MCF 10A (cell line): ENCODE data around the gene PTTG2. TPM values are rescaled to one million over a fixed set of nuclear protein-coding genes. Genes with fewer than 3 reads are reported as not detected.

Experiments used
- BruUV-seq: library from RNA; stranded (reverse); fragments of 400-500 nt; replicated peaks from 2 replicates; lab custom pipeline; 2021; lab: Mats Ljungman, UMichigan
- CTCF ChIA-PET: fragments of 300-600 bp; sonication (Branson Sonifier 250); formaldehyde crosslinking; extraction: SDS; loops from one replicate; lab custom pipeline; 2021; ENCODE audit warnings: antibody characterized with exemption, inconsistent platforms; lab: Yijun Ruan, JAX
- POLR2A ChIA-PET: fragments of 300-600, 350-650 bp; sonication (Branson Sonifier 250); formaldehyde crosslinking; extraction: SDS; loops from one replicate; lab custom pipeline; 2020; ENCODE audit warnings: antibody characterized with exemption, inconsistent platforms; lab: Yijun Ruan, JAX
- DNase-seq: peaks from one replicate; pipeline ENCODE4 v3.0.0-alpha.2; 2018; ENCODE audit not compliant: unreplicated experiment
- H3K27ac Mint-ChIP-seq: one replicate; pipeline ENCODE4 v1.8.0; 2022; ENCODE audit warnings: mild to moderate bottlenecking, low read depth, mixed read lengths; ENCODE audit not compliant: unreplicated experiment
- H3K27me3 Mint-ChIP-seq: one replicate; pipeline ENCODE4 v1.8.0; 2022; ENCODE audit warnings: mixed read lengths; ENCODE audit not compliant: insufficient read depth, unreplicated experiment
- H3K36me3 Mint-ChIP-seq: one replicate; pipeline ENCODE4 v1.8.0; 2022; ENCODE audit warnings: mild to moderate bottlenecking, moderate library complexity, mixed read lengths; ENCODE audit not compliant: insufficient read depth, unreplicated experiment
- H3K4me1 Mint-ChIP-seq: one replicate; pipeline ENCODE4 v1.8.0; 2022; ENCODE audit warnings: mixed read lengths; ENCODE audit not compliant: insufficient read depth, unreplicated experiment
- H3K4me3 Mint-ChIP-seq: one replicate; pipeline ENCODE4 v1.8.0; 2022; ENCODE audit warnings: mild to moderate bottlenecking, moderate library complexity, mixed read lengths; ENCODE audit not compliant: unreplicated experiment
- H3K9me3 Mint-ChIP-seq: one replicate; pipeline ENCODE4 v1.8.0; 2022; ENCODE audit warnings: mixed read lengths; ENCODE audit not compliant: unreplicated experiment
- CTCF ChIP-seq: fragments of 200-600 bp; IDR thresholded peaks from one replicate; pipeline ENCODE4 v1.8.0; 2022; ENCODE audit warnings: antibody characterized with exemption, mild to moderate bottlenecking; ENCODE audit not compliant: unreplicated experiment
- intact Hi-C: fragments of 100-400 bp; cut with micrococcal nuclease; formaldehyde crosslinking; loops from 2 replicates; pipeline ENCODE4 v1.14.1; 2022
- total RNA-seq: library from RNA; stranded (reverse); gene quantifications from 2 replicates; pipeline ENCODE4 v1.2.3, GENCODE V29; 2022

PTTG2 gene
- total RNA-seq, 1 experiment from 2014 or later, result not detected

DNA sequence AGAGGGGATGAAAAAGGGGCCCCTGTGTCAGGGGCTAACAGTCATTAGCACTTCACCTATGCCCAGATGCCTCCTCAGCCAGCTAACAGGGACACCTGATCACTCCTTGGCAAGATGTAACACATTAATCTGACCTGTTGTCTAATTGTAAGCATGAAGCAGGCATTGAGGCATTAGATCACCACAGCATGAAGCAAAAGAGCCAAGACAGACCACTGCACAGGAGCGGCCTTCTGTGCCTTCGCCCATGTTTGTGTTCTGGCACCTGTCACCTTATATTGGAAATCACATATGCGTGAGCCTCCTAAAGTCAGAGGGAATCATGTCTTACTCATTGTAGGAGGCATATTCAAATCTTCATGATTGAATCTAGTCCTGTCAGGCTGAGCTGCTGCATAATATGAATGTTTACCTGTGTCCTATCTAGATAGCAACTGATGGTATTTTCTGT is 48.4 kb downstream of the PTTG2 start:
- Mint-ChIP-seq H3K27me3 (no peaks in the 10 kb centered on the region), H3K9me3 (no peaks in the 10 kb centered on the region), H3K4me1 (no peaks in the 10 kb centered on the region), H3K27ac (no peak overlapping the region), H3K36me3 (peaks cover 6% of the 10 kb centered on the region), H3K4me3 (no peak overlapping the region)
- no peak for TF ChIP-seq CTCF
- BruUV-seq, result no TSS peak
- intact Hi-C loops, result no loop called here
- DNase-seq, result no peak
- ChIA-PET CTCF (no interaction called here), POLR2A (no interaction called here)

- intact Hi-C loops, result no loop called here
- BruUV-seq, result no TSS peak
- no peaks in the 10 kb centered on the region for H3K4me1 Mint-ChIP-seq
- POLR2A ChIA-PET, result no interaction called here
- H3K36me3 Mint-ChIP-seq, result peaks cover 6% of the 10 kb centered on the region
- DNase-seq, result no peak
- TF ChIP-seq CTCF, result no peak
- H3K9me3 Mint-ChIP-seq, result no peaks in the 10 kb centered on the region
- no peak overlapping the region for H3K27ac Mint-ChIP-seq
- no peak overlapping the region for H3K4me3 Mint-ChIP-seq
- CTCF ChIA-PET, result no interaction called here
- no peaks in the 10 kb centered on the region for H3K27me3 Mint-ChIP-seq
Measured at GRCh38 chr4:38009421-38009820, 49.2 kb downstream of the PTTG2 start.

DNA sequence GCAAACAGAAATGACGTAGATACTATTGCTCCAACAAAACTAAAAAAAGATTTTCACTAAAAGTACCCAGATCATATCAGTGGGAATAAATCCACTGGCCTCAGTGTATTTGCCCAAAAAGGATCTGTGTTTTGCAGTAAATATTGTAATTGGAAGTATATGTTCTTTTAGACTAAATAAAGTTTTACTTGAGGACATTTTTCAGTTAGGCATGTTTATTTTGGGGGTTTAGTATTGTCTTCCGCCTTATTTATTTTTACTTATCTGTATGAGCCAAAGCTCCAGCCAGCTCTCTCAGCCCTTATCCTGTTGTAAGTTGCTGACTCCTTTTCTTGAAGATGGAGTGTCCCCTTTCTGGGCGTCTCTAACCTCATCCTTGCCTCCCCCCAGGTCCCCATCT is 49.8 kb downstream of the PTTG2 start:
- Mint-ChIP-seq H3K4me3 (no peak overlapping the region), H3K4me1 (no peaks in the 10 kb centered on the region), H3K27me3 (no peaks in the 10 kb centered on the region), H3K27ac (no peak overlapping the region), H3K9me3 (no peaks in the 10 kb centered on the region), H3K36me3 (peaks cover 6% of the 10 kb centered on the region)
- POLR2A ChIA-PET, result no interaction called here
- DNase-seq, result no peak
- no TSS peak for BruUV-seq
- CTCF ChIA-PET, result no interaction called here
- no peak for TF ChIP-seq CTCF
- intact Hi-C loops, result no loop called here

Other genes starting within 250 kb of the PTTG2 start
- gene PGM2, start 133.7 kb upstream of the PTTG2 start, total RNA-seq, result 23.9 and 27.9 TPM in 2 replicates
- 36.0 and 39.5 TPM in 2 replicates for gene TBC1D1, start 69.3 kb upstream of the PTTG2 start, total RNA-seq